ENCODE data around the gene OVAAL.

Gene OVAAL

GRCh38 chr1:180534214-180534613 is 24.6 kb upstream of the OVAAL start:
- H3K4me2 ChIP-seq (ENCODE audit: low read length): no peak overlapping the region
- no peak overlapping the region for H3K4ac ChIP-seq (ENCODE audit: low read depth, low read length)
- no peaks in the 10 kb centered on the region for H3K79me2 ChIP-seq (ENCODE audit: control insufficient read depth, insufficient read depth, low read length)
- no peak overlapping the region for H3K27ac ChIP-seq (ENCODE audit: low read depth, low read length)
- H2BK120ac ChIP-seq (ENCODE audit: low read depth, low read length): no peak overlapping the region
- no peaks in the 10 kb centered on the region for H3K27me3 ChIP-seq (ENCODE audit: insufficient read depth, low read length, poor library complexity)
- H3K79me1 ChIP-seq (ENCODE audit: low read length): no peaks in the 10 kb centered on the region
- no peaks in the 10 kb centered on the region for H3K36me3 ChIP-seq (ENCODE audit: control insufficient read depth, insufficient read depth, low read length)
- no peak for DNase-seq
- no peak overlapping the region for H2AK5ac ChIP-seq (ENCODE audit: low read length)
- no peak overlapping the region for H3K9ac ChIP-seq (ENCODE audit: low read length)
- no peak overlapping the region for H2BK15ac ChIP-seq (replicated peaks; ENCODE audit: low read depth)
- no peak overlapping the region for H3K4me3 ChIP-seq (ENCODE audit: low read length)
- H3K18ac ChIP-seq (ENCODE audit: low read length): no peak overlapping the region
- H3K23ac ChIP-seq (ENCODE audit: low read length): no peak overlapping the region
- H3K56ac ChIP-seq (ENCODE audit: low read length): no peak overlapping the region
- H4K8ac ChIP-seq (ENCODE audit: low read depth, low read length): no peak overlapping the region
- no peak overlapping the region for H4K5ac ChIP-seq (ENCODE audit: low read length)
- no peak overlapping the region for H2BK5ac ChIP-seq (ENCODE audit: low read length)
- WGBS (ENCODE audit: extremely low coverage, insufficient coverage, low lambda C conversion rate): no CpG with 5 or more reads among the region's 7 CpGs
- H3K4me1 ChIP-seq (ENCODE audit: control insufficient read depth, low read depth, low read length): no peaks in the 10 kb centered on the region

GRCh38 chr1:180535418-180535999 is 23.3 kb upstream of the OVAAL start:
- Histone ChIP-seq H3K23ac (ENCODE audit: low read length) (no peak overlapping the region), H2AK5ac (ENCODE audit: low read length) (no peak overlapping the region), H4K5ac (ENCODE audit: low read length) (no peak overlapping the region), H3K56ac (ENCODE audit: low read length) (no peak overlapping the region), H3K4me3 (ENCODE audit: low read length) (no peak overlapping the region), H2BK120ac (ENCODE audit: low read depth, low read length) (no peak overlapping the region), H3K4me1 (ENCODE audit: control insufficient read depth, low read depth, low read length) (no peaks in the 10 kb centered on the region), H3K27me3 (ENCODE audit: insufficient read depth, low read length, poor library complexity) (no peaks in the 10 kb centered on the region), H3K79me1 (ENCODE audit: low read length) (no peaks in the 10 kb centered on the region), H3K4ac (ENCODE audit: low read depth, low read length) (peak overlapping the region; percentile 36), H3K4me2 (ENCODE audit: low read length) (no peak overlapping the region), H3K9ac (ENCODE audit: low read length) (no peak overlapping the region), H3K18ac (ENCODE audit: low read length) (no peak overlapping the region), H3K79me2 (ENCODE audit: control insufficient read depth, insufficient read depth, low read length) (no peaks in the 10 kb centered on the region), H2BK5ac (ENCODE audit: low read length) (no peak overlapping the region), H3K36me3 (ENCODE audit: control insufficient read depth, insufficient read depth, low read length) (no peaks in the 10 kb centered on the region), H2BK15ac (replicated peaks; ENCODE audit: low read depth) (no peak overlapping the region), H3K27ac (ENCODE audit: low read depth, low read length) (no peak overlapping the region), H4K8ac (ENCODE audit: low read depth, low read length) (no peak overlapping the region)
- no CpG with 5 or more reads among the region's 5 CpGs for WGBS (ENCODE audit: extremely low coverage, insufficient coverage, low lambda C conversion rate)
- DNase-seq: no peak

- H3K27ac ChIP-seq (ENCODE audit: low read depth, low read length): no peak overlapping the region
- H3K4me1 ChIP-seq (ENCODE audit: control insufficient read depth, low read depth, low read length): no peaks in the 10 kb centered on the region
- H2AK5ac ChIP-seq (ENCODE audit: low read length): no peak overlapping the region
- no peak overlapping the region for H3K4me3 ChIP-seq (ENCODE audit: low read length)
- no CpG with 5 or more reads among the region's 7 CpGs for WGBS (ENCODE audit: extremely low coverage, insufficient coverage, low lambda C conversion rate)
- no peak for DNase-seq
- H3K18ac ChIP-seq (ENCODE audit: low read length): no peak overlapping the region
- no peak overlapping the region for H3K4me2 ChIP-seq (ENCODE audit: low read length)
- H3K79me1 ChIP-seq (ENCODE audit: low read length): no peaks in the 10 kb centered on the region
- no peak overlapping the region for H3K23ac ChIP-seq (ENCODE audit: low read length)
- H3K4ac ChIP-seq (ENCODE audit: low read depth, low read length): no peak overlapping the region
- H4K5ac ChIP-seq (ENCODE audit: low read length): no peak overlapping the region
- no peak overlapping the region for H3K56ac ChIP-seq (ENCODE audit: low read length)
- H3K9ac ChIP-seq (ENCODE audit: low read length): no peak overlapping the region
- H3K27me3 ChIP-seq (ENCODE audit: insufficient read depth, low read length, poor library complexity): no peaks in the 10 kb centered on the region
- H2BK15ac ChIP-seq (replicated peaks; ENCODE audit: low read depth): no peak overlapping the region
- H2BK120ac ChIP-seq (ENCODE audit: low read depth, low read length): no peak overlapping the region
- H3K36me3 ChIP-seq (ENCODE audit: control insufficient read depth, insufficient read depth, low read length): no peaks in the 10 kb centered on the region
- no peaks in the 10 kb centered on the region for H3K79me2 ChIP-seq (ENCODE audit: control insufficient read depth, insufficient read depth, low read length)
- H4K8ac ChIP-seq (ENCODE audit: low read depth, low read length): no peak overlapping the region
- no peak overlapping the region for H2BK5ac ChIP-seq (ENCODE audit: low read length)
Observed at GRCh38 chr1:180536821-180537372, 21.9 kb upstream of the OVAAL start.

GRCh38 chr1:180539136-180539535 is 19.6 kb upstream of the OVAAL start:
- no peak overlapping the region for H3K23ac ChIP-seq (ENCODE audit: low read length)
- H3K4me3 ChIP-seq (ENCODE audit: low read length): no peak overlapping the region
- no peak overlapping the region for H2BK120ac ChIP-seq (ENCODE audit: low read depth, low read length)
- H3K4me2 ChIP-seq (ENCODE audit: low read length): no peak overlapping the region
- no peaks in the 10 kb centered on the region for H3K79me1 ChIP-seq (ENCODE audit: low read length)
- DNase-seq: no peak
- H3K79me2 ChIP-seq (ENCODE audit: control insufficient read depth, insufficient read depth, low read length): no peaks in the 10 kb centered on the region
- H4K5ac ChIP-seq (ENCODE audit: low read length): no peak overlapping the region
- H4K8ac ChIP-seq (ENCODE audit: low read depth, low read length): no peak overlapping the region
- H3K27ac ChIP-seq (ENCODE audit: low read depth, low read length): no peak overlapping the region
- no peaks in the 10 kb centered on the region for H3K27me3 ChIP-seq (ENCODE audit: insufficient read depth, low read length, poor library complexity)
- no peak overlapping the region for H3K56ac ChIP-seq (ENCODE audit: low read length)
- no peak overlapping the region for H2BK15ac ChIP-seq (replicated peaks; ENCODE audit: low read depth)
- H3K4ac ChIP-seq (ENCODE audit: low read depth, low read length): no peak overlapping the region
- no peak overlapping the region for H2AK5ac ChIP-seq (ENCODE audit: low read length)
- H3K36me3 ChIP-seq (ENCODE audit: control insufficient read depth, insufficient read depth, low read length): no peaks in the 10 kb centered on the region
- H3K4me1 ChIP-seq (ENCODE audit: control insufficient read depth, low read depth, low read length): peaks cover 5% of the 10 kb centered on the region
- no peak overlapping the region for H2BK5ac ChIP-seq (ENCODE audit: low read length)
- no peak overlapping the region for H3K9ac ChIP-seq (ENCODE audit: low read length)
- no peak overlapping the region for H3K18ac ChIP-seq (ENCODE audit: low read length)
- no CpG with 5 or more reads among the region's 7 CpGs for WGBS (ENCODE audit: extremely low coverage, insufficient coverage, low lambda C conversion rate)

GRCh38 chr1:180540697-180541594 is 17.8 kb upstream of the OVAAL start:
- peaks cover 5% of the 10 kb centered on the region for H3K4me1 ChIP-seq (ENCODE audit: control insufficient read depth, low read depth, low read length)
- H2BK15ac ChIP-seq (replicated peaks; ENCODE audit: low read depth): no peak overlapping the region
- no peaks in the 10 kb centered on the region for H3K27me3 ChIP-seq (ENCODE audit: insufficient read depth, low read length, poor library complexity)
- H3K36me3 ChIP-seq (ENCODE audit: control insufficient read depth, insufficient read depth, low read length): no peaks in the 10 kb centered on the region
- no peaks in the 10 kb centered on the region for H3K79me2 ChIP-seq (ENCODE audit: control insufficient read depth, insufficient read depth, low read length)
- no peak overlapping the region for H3K56ac ChIP-seq (ENCODE audit: low read length)
- DNase-seq: no peak
- no peak overlapping the region for H3K18ac ChIP-seq (ENCODE audit: low read length)
- WGBS (ENCODE audit: extremely low coverage, insufficient coverage, low lambda C conversion rate): no CpG with 5 or more reads among the region's 14 CpGs
- no peak overlapping the region for H4K8ac ChIP-seq (ENCODE audit: low read depth, low read length)
- H3K4me3 ChIP-seq (ENCODE audit: low read length): no peak overlapping the region
- no peak overlapping the region for H3K23ac ChIP-seq (ENCODE audit: low read length)
- no peak overlapping the region for H2AK5ac ChIP-seq (ENCODE audit: low read length)
- H3K79me1 ChIP-seq (ENCODE audit: low read length): no peaks in the 10 kb centered on the region
- H2BK5ac ChIP-seq (ENCODE audit: low read length): no peak overlapping the region
- no peak overlapping the region for H3K4me2 ChIP-seq (ENCODE audit: low read length)
- H3K9ac ChIP-seq (ENCODE audit: low read length): no peak overlapping the region
- H3K4ac ChIP-seq (ENCODE audit: low read depth, low read length): no peak overlapping the region
- no peak overlapping the region for H4K5ac ChIP-seq (ENCODE audit: low read length)
- H3K27ac ChIP-seq (ENCODE audit: low read depth, low read length): no peak overlapping the region
- H2BK120ac ChIP-seq (ENCODE audit: low read depth, low read length): no peak overlapping the region

Data from mesendoderm (in vitro differentiated cells).